HuH-7.5 (cell line): Measurements from ENCODE around the gene BLOC1S6.
"Not testable (repeated sequence)": the region's sequence is repeated elsewhere in the genome, so short reads cannot be mapped to it uniquely, and the experiment has no call there.

ENCODE experiments used
- DNase-seq: peaks from one replicate; pipeline ENCODE4 v3.0.0; 2011; ENCODE audit warnings: low spot score

The BLOC1S6 gene

GRCh38 chr15:45641374-45641781, 54.2 kb downstream of the BLOC1S6 start:
- DNase-seq = peak; percentile 64

- DNase-seq = no peak
Measured at GRCh38 chr15:45641999-45642932, 55.1 kb downstream of the BLOC1S6 start.

- no peak for DNase-seq
Measured at GRCh38 chr15:45644437-45644836, 57.3 kb downstream of the BLOC1S6 start.

GRCh38 chr15:45645026-45645980, 58.1 kb downstream of the BLOC1S6 start:
- DNase-seq = no peak

- no peak for DNase-seq
Measured at GRCh38 chr15:45646220-45646619, 59.0 kb downstream of the BLOC1S6 start.

GRCh38 chr15:45647828-45648227, 60.6 kb downstream of the BLOC1S6 start:
- DNase-seq = no peak

GRCh38 chr15:45648521-45649200, 61.5 kb downstream of the BLOC1S6 start:
- DNase-seq = no peak

GRCh38 chr15:45650007-45650406, 62.8 kb downstream of the BLOC1S6 start:
- DNase-seq = not testable (repeated sequence)

GRCh38 chr15:45650889-45651525, 63.8 kb downstream of the BLOC1S6 start:
- DNase-seq = no peak

- no peak for DNase-seq
Measured at GRCh38 chr15:45653702-45654424, 66.7 kb downstream of the BLOC1S6 start.

GRCh38 chr15:45654749-45655148, 67.6 kb downstream of the BLOC1S6 start:
- DNase-seq = no peak

GRCh38 chr15:45657254-45657653, 70.1 kb downstream of the BLOC1S6 start:
- no peak for DNase-seq

GRCh38 chr15:45657764-45658545, 70.8 kb downstream of the BLOC1S6 start:
- DNase-seq = no peak
